22Rv1 (cell line): ENCODE data around the gene GFRA1.

ENCODE experiments used
- H3K27ac ChIP-seq: fragments of 450-650 bp; 2 replicates; pipeline ENCODE4 v1.5.1; 2017
- ZFX ChIP-seq: fragments of 450-650 bp; IDR thresholded peaks from 2 replicates; pipeline ENCODE4 v1.6.1; 2017; ENCODE audit warnings: antibody characterized with exemption, borderline replicate concordance
- TF ChIP-seq, protein P1 (sequence below): fragments of 450-650 bp; IDR thresholded peaks from 2 replicates; pipeline ENCODE4 v1.5.1; 2017; ENCODE audit warnings: mild to moderate bottlenecking

The GFRA1 gene

DNA sequence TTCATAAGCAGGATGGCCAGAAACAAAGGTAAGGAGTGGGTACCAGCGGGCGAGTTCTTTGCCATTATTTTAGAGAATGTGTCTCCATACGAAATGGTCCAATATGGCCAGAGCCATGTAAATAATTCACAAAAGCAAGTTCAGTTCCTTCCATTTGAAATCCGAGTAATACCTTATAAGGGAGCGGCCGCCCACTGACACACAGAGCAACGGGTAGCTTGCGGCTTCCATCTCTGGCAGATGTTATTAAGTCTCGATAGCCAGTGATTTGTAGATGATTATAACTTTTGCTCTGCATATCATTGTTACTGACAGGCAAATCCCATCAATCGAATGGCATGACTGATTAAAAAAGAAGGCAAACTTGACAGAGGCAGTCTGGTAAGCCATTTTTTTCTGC, 63.2 kb downstream of the GFRA1 start:
- H3K27ac ChIP-seq, result no peak overlapping the region
- TF ChIP-seq, protein P1, sequence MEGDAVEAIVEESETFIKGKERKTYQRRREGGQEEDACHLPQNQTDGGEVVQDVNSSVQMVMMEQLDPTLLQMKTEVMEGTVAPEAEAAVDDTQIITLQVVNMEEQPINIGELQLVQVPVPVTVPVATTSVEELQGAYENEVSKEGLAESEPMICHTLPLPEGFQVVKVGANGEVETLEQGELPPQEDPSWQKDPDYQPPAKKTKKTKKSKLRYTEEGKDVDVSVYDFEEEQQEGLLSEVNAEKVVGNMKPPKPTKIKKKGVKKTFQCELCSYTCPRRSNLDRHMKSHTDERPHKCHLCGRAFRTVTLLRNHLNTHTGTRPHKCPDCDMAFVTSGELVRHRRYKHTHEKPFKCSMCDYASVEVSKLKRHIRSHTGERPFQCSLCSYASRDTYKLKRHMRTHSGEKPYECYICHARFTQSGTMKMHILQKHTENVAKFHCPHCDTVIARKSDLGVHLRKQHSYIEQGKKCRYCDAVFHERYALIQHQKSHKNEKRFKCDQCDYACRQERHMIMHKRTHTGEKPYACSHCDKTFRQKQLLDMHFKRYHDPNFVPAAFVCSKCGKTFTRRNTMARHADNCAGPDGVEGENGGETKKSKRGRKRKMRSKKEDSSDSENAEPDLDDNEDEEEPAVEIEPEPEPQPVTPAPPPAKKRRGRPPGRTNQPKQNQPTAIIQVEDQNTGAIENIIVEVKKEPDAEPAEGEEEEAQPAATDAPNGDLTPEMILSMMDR, result no peak
- TF ChIP-seq ZFX, result no peak

DNA sequence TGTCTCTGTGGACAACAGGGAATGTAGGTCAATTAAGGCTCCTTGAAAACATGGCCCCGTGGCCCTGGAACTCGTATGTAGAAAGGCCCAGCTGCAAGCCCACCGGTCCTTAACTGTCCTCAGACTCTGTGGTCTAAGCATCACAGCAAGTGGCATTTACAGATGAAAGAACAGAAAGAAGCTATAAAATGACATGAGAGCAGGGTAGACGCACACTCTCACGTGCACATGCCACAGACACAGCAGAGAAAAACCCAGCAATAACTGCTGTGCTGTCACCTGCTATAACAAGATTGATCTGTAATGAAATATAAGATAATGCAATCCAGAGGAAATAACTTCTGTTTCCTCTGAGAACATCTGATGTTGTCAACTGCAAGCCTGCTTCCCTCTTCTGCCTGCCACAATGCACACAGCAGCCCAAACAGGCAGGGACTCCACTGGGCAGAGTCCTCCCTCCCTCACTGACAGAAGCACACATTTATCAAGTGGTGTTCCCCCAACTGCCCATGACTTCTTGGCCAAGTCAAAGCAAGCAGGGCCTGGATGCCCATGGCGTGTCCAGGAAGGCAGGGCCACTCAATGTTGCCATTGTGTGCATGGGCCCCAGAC, 63.9 kb downstream of the GFRA1 start:
- no peak overlapping the region for H3K27ac ChIP-seq
- TF ChIP-seq, protein P1, result no peak
- TF ChIP-seq ZFX, result no peak

DNA sequence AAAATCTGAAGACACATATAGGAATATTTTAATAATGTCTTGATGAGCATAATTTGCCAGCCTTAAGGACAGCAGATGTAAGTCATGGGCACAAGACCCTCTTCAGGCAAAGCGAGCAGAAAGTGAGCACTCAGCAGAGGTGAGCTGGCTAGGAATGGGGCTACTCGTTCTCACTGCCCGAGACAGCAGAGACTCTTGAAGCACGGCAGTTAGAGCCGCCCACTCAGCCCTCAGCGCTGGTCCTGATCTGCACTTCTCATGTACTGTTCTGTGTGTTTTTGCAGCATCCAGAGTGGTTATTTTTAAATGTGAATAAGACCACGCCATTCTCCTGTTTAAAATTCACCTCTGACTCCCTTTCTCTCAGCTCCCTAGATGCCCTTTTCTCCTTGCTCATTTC, 65.3 kb downstream of the GFRA1 start:
- no peak overlapping the region for H3K27ac ChIP-seq
- TF ChIP-seq ZFX, result no peak
- TF ChIP-seq, protein P1, result no peak

DNA sequence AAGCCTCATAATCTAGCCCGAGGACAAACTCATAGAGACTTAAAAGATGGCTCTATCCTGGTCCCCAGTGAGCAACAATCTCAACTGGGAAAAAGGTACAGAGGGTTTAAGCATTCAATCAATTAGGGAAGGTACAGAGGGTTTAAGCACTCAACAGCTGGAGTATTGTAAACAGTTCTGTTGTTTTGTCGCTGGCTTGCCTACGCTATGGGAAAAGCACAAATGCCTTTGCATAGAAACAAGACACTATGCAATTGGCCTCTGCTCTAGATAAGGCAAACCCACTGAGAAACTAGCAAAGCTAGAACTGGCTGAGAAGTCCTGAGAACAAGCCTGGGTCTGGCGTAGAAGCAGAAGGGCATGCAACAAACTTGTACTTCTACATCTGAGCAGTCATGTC, 69.3 kb downstream of the GFRA1 start:
- TF ChIP-seq, protein P1, result no peak
- no peak overlapping the region for H3K27ac ChIP-seq

DNA sequence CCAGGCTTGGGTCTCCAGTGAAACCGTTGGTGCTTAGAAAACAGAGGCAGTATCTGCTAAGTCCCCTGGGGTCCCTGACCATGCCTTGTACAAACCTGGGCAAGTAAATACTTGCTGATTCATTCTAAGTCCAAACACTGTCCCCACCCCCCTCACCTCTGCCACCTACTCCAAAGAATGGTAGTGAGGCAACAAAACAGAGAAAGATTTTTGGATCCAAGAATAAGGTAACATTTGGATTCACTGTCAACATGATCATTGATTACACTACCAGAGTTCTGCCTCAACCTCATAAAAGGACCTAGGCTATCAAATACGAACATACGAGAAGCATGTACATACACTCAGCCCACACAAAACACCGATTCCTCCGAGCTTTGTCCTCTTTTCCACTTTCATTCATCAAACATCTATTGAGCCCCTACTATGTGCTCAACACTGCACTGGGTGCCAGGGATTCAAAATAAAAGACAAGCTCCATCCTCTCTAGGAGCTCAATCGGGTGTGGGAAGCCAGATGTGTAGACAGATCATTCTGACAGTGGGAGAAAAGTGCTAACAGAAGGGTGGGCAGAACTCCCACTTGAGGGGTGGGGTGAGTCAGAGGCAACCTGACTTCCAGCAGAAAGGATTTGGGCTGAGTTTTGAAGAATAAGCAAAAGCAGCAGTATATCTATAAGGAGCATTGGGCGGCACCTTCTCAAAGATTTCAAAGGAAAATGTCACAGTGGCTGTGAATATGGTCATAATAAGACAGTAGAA, 71.2 kb downstream of the GFRA1 start:
- no peak overlapping the region for H3K27ac ChIP-seq
- TF ChIP-seq, protein P1, result no peak
- no peak for TF ChIP-seq ZFX

DNA sequence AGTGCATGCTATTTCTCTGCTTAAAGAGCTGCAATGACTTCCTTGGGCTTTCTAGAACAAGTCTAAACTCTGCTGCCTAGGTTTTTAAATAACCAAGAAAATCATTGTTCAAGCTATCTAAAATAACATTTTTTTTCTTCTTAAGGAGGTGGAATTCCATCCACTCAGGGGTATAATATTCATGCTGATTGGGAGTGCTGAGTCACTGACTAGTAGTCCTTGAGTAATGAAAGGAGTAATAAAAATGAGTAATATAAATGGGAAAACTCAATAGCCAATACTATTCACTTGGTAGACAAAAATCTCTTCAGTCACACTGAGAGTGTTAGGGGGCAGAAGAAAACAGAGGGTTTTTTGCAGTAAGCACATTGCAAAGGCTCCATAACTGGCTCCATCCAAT, 72.0 kb downstream of the GFRA1 start:
- TF ChIP-seq, protein P1, result no peak
- no peak for TF ChIP-seq ZFX
- H3K27ac ChIP-seq, result no peak overlapping the region

DNA sequence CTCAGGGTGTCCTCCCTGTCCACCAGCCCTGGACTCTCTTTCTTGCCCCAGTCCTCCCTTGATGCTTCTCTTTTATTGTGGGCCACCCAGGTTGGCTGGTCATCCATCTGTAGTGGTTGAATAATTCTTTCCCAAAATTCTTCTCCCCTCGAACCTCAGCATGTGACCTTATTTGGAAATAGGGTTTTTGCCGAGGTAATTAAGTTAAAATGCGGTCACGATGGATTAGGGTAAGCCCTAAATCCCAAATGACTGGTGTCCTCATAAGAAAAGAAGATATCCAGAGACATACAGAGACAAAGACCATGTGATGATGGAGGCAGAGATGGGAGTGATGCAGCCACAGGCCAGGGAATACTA, 74.3 kb downstream of the GFRA1 start:
- H3K27ac ChIP-seq, result no peak overlapping the region
- TF ChIP-seq ZFX, result no peak
- TF ChIP-seq, protein P1, result no peak
